NOMO-1 treated with DMSO at 0.1 percent for 48 hours (cell line): Measurements from ENCODE around the gene LRTM1.

Source experiments
- DNase-seq: peaks from one replicate; lab custom pipeline; 2025; ENCODE audit not compliant: unreplicated experiment; lab: John Stamatoyannopoulos, UW

LRTM1 gene

GRCh38 chr3:54941690-54942362, 14.0 kb upstream of the LRTM1 start:
- no peak for DNase-seq

DNA sequence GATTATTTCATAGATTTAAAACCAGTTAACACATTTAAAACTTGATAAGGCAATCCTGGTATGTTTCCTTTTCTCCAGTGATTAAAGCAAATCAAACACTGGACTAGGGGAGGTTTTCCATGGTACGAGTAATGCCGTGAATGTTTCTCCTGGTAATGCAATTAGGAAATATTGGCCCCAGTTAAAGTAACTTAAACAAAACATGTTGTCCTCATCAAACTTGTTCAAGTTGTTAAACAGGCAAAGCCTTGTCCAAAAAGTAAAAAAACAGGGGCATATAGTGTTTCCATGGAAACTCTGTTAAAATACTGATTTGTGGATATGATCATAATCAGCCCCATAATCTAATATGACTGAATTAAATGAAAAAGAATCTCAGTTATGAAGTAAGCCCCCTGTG, 13.1 kb upstream of the LRTM1 start:
- no peak for DNase-seq

DNA sequence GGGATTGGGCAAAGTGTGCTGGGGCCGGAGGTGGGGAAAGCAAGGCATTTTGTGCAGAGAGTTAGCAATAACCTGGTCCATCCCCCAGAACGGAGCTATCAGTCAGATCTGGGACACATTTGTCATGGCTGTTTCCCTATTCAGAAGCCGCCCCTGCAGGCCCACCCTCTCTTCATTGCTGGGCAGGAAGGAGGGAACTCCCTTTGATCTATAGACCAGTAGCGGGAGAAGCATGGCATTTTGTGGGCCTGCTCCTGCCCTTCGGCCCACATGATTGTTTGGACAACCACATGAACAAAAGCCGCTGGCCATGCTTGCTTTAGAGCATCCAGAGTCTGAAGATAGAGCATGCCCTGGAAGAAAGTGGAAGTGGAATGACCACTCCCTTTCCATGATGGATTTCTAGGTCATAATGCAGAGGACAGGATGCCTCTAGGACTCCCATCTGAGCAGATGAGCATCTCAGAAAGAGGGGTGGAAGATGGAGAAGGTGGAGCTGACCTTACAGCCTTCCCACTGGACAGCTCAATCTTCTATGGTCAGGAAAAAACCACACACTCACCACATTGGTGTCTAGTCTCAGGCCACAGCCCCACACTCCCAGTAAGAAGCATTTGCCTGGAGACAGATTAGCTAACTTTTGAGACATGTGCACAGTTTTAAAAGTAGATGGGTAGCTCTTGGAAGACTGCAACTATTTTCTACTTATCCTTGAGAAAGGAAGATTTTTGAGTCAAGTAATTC, 11.9 kb upstream of the LRTM1 start:
- DNase-seq, result no peak

- no peak for DNase-seq
Measured at GRCh38 chr3:54936561-54936960, 8.7 kb upstream of the LRTM1 start.

- no peak for DNase-seq
Measured at GRCh38 chr3:54935869-54936268, 8.0 kb upstream of the LRTM1 start.

DNA sequence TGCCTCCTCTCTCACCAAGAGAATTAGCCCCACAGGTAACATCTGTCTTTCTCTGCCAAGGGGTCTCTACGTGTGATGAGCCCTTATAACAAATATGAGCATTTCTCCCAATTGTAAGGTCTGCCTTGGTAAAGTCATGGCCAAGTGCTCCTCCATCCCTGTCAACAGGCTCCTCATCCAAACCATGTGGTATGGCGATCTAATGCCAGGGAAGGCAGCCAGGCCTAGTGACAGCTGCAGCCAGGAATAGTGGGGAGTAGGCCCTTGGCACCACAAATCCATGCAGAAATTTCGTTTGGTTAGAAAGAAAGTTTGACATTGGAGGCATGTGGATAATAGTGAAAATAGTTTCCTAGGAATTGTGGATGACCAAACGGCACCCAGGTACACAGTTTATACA, 4.7 kb upstream of the LRTM1 start:
- no peak for DNase-seq

DNA sequence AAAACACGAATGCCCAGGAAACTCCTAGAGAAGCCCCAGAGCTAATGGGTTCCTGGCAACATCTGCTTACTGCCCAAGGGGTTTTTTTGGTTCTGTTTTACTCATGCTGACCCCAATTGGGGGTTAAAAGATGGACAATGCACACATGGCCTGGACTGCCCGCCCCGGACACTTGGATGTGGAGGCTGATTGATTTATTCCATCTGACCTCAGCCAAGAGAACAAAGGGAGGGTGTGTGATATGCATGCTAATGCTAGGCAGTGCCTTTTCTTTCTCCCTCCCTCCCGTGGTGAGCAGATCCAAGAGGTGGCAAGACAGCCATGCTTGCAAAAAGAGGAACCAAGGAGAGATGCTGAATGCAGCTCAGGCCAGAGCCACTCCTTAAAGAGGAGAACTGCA, 3.3 kb upstream of the LRTM1 start:
- DNase-seq, result no peak

DNA sequence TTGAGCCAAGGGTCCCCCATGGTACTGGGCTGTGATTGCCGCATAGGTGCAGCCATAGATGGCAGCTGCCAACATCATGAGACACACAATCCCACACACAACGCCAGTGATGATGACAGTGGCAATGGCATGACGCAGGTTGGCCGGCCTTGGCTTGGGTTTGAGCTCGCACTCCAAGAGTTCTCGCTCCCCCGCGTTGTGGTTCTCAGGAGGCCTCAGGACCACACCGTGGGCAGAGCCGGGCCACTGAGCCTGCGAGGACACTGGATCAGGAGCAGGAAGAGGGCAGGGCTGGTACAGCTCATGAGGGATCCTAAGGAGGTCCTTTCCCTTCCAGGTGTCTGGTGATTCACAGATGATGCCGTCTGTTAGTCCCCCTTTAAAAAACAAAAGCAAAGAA, 9.3 kb downstream of the LRTM1 start:
- no peak for DNase-seq

DNA sequence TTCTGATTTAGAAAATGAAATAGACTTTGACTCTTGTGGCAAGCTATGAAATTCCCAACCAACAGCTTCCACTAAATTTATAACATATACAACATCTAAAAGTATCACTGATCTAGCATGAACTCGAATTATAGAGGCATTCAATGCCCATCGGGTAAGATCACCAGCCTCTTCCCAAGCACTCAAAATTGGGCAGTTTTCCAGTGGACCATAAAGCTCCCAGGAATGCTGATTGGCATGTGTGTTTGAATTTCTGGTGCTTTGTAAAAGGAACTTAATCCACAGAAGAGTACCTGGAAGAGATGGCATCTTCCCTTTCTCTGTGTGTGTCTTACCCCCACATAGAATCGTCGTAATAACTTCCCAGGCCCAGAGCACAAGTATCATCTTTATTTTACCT, 10.0 kb downstream of the LRTM1 start:
- DNase-seq, result no peak

- no peak for DNase-seq
Measured at GRCh38 chr3:54917174-54917573, 10.7 kb downstream of the LRTM1 start.

DNA sequence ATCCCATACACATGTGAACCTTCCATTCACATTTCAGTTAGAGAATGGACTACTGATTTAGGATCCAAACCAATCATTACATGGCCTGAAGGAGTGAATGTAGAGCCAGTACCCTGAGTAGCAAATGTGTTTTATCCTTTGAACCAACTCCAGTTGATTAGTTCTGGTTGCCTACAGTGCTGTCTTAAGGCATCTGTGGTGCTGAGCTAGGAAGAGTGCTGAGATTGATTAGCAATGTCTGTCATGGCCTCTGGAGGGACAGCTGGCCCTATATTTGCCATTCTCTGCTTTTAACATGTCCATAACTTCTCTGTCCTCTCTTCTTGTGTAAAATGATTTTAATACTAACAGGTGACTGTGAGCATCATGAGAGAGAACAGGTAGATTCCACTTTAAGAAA, 11.1 kb downstream of the LRTM1 start:
- no peak for DNase-seq

- no peak for DNase-seq
Measured at GRCh38 chr3:54915976-54916375, 11.9 kb downstream of the LRTM1 start.

GRCh38 chr3:54915181-54915580, 12.7 kb downstream of the LRTM1 start:
- no peak for DNase-seq

DNA sequence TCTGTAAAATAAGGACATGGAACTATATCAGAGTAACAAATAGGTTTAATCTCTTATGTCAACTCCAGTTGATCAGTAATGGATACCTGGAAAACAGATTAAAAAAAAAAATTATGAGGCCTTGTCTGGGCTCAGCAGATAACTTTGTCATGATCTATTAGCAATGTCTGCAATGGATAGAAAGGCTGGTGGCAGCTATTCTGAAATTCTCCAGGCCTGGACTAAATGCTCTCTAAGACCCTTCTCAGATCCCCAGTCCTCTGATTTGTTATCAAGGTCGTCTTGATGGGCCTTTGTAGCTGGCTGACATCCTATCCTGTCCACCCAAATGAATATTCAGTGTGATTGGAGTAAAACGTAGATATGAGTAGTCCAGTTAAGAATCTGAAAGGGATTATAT, 13.7 kb downstream of the LRTM1 start:
- DNase-seq, result no peak

- DNase-seq, result no peak
Measured at GRCh38 chr3:54909191-54909590, 18.7 kb downstream of the LRTM1 start.

GRCh38 chr3:54906763-54907162, 21.1 kb downstream of the LRTM1 start:
- no peak for DNase-seq

DNA sequence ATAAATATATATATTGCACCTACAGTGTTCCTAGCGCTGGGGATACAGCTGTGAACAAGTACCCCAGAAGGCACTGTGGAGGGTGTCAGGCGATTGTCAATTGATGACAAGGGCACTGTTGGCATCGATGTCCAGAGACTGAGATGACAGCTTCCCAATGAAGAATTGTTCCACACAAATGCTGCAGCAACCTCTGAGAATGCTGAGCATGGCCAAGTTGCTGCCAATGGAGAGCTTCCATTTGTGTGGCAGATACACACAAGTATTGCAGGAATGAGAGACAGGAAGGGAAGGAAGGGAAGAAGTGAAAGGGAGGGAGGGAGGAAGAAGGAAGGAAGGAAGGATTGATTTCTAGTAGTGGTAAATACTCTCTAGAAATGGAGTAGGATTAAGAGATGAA, 21.9 kb downstream of the LRTM1 start:
- DNase-seq, result no peak

GRCh38 chr3:54905261-54905888, 22.5 kb downstream of the LRTM1 start:
- no peak for DNase-seq

DNA sequence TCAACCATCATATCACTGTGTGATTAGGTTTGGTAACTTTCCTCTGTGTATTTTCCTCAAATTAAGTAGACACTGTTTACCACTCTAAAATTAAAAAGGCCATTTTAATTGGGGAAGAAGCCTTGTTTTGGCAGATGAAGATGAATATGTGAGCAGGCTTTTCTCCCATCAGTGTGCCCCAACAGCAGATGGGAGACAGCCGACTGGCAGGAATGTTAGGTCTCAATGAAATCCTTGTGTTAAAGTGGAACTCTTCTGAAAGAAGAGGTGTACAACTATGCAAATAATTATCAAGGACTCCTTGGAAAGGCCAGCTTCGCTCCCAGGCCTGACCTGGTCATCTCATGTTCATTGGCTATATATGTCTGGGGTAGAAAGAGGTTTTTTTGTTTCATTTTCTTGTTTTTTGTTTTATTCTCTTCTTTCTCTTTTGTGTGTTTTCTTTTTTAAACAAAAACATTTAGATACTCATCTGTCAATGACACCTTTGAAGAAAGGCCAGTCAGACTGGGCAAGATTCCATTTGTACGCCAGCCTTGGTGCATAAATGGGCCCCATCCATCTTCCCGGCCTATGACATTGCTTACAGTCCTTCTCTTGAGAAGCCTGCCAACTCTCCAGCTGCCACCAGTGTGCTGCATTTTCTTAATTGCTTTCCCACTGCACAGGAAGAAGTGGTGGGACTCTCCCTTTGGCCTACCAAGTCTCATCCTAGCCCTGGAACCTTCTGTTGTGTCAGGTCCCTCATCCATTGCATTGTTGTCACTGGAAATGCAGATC, 25.8 kb downstream of the LRTM1 start:
- DNase-seq, result no peak

DNA sequence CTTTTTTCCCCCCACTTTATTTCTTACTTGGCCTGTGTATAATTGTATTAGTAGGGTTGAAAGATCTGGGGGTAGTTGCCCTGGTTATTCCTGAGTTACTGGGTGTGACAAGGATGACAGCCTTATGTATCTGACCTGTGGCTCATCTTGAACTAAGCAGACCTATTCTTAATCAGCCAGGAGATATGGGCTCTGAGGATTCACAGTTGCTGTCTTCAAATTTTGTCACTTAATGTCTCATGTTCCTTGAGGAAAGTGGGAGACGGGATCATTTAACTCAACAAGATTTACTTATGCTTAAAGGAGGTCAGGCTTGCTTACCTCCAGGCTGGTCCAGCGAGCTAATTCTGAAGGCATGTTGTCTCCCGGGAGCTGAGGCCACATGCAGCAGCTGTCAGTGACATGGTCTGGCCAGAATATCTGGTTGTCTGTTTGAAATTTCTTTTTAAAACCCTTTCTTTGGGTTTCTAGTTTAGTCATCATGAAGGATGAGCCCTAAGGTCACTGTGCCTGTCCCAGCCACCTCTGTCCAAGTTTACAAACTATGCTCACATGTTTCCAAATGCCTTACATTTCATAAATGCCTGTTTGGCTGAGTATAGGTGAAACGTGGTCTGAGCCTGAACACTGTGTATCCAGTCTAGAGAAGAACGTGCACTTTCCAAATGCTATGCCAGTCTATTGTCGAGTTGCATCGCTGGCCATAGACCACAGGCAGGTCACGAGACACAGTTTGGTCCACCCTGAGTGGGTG, 26.8 kb downstream of the LRTM1 start:
- DNase-seq, result no peak

DNA sequence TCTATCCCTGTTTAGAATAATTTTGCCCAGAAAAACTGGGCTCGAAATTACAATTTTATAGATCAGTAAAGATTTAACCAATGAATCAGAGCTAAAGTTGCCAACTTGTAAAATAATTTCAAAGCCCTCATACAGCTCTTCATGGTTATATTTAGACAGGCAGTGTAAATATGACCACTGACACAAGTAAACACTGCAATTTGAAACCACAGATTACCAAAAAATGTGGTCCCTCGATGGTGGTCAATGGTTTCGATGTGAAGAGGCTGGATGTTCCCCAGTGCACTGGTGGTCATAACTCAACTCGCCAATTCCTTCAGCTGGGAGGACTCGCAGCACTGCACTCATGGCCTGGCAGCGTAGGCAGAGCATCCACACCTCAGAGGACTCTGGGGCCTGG, 28.6 kb downstream of the LRTM1 start:
- DNase-seq, result no peak
